Head of caudate nucleus (tissue), 42 donors: Measurements from ENCODE around the gene GUCY1A1.
A peak's percentile ranks its signal among the peaks of the same experiment; 100 is the strongest.
"Not testable (repeated sequence)": the region's sequence is repeated elsewhere in the genome, so short reads cannot be mapped to it uniquely, and the experiment has no call there.

Experiments
- DNase-seq, 42 donors: peaks; one replicate each; pipeline versions ENCODE4 v3.0.0 to v3.0.0-alpha.2; 2020 to 2021; ENCODE audit warnings: mixed read lengths in 7 of 42
- intact Hi-C: fragments of 100-400 bp; cut with DNase I; formaldehyde crosslinking; loops from one replicate; pipeline ENCODE4 v1.15.0; 2022

The GUCY1A1 gene

GRCh38 chr4:155666344-155667221 is at the start of gene GUCY1A1:
GUCY1A1 (plus strand) TSS chr4:155666848; CDS start chr4:155696868, 30,020 bp downstream.
- intact Hi-C loops = no loop called here

GRCh38 chr4:155617296-155617695 is 49.4 kb upstream of the GUCY1A1 start:
- no peak for DNase-seq
- intact Hi-C loops = no loop called here

More at GRCh38 chr4:155666344-155667221, at the start of gene GUCY1A1:
- DNase-seq = peak in 38 of 42 donors; percentile 7 to 66 (median 26)

GRCh38 chr4:155618183-155618838 is 48.3 kb upstream of the GUCY1A1 start:
- intact Hi-C loops = no loop called here
- no peak for DNase-seq

GRCh38 chr4:155620637-155621036 is 46.0 kb upstream of the GUCY1A1 start:
- DNase-seq = no peak
- intact Hi-C loops = no loop called here

GRCh38 chr4:155624478-155624877 is 42.2 kb upstream of the GUCY1A1 start:
- no peak for DNase-seq
- intact Hi-C loops = no loop called here

GRCh38 chr4:155626561-155626960 is 40.1 kb upstream of the GUCY1A1 start:
- intact Hi-C loops = no loop called here
- DNase-seq = no peak

GRCh38 chr4:155629183-155629825 is 37.3 kb upstream of the GUCY1A1 start:
- peak in 6 of 42 donors; percentile 8 to 46 (median 16) for DNase-seq
- intact Hi-C loops = no loop called here

GRCh38 chr4:155629956-155630355 is 36.7 kb upstream of the GUCY1A1 start:
- no peak for DNase-seq
- intact Hi-C loops = no loop called here

GRCh38 chr4:155632310-155632840 is 34.3 kb upstream of the GUCY1A1 start:
- no peak for DNase-seq

GRCh38 chr4:155638195-155638965 is 28.3 kb upstream of the GUCY1A1 start:
- DNase-seq = no peak
- intact Hi-C loops = no loop called here

More at GRCh38 chr4:155632310-155632840, 34.3 kb upstream of the GUCY1A1 start:
- intact Hi-C loops = no loop called here

- DNase-seq = peak in 1 of 42 donors; percentile 4
- intact Hi-C loops = no loop called here
Measured at GRCh38 chr4:155639704-155640523, 26.7 kb upstream of the GUCY1A1 start.

- no peak for DNase-seq
- intact Hi-C loops = no loop called here
Measured at GRCh38 chr4:155640751-155641150, 25.9 kb upstream of the GUCY1A1 start.

- no peak for DNase-seq
- intact Hi-C loops = no loop called here
Measured at GRCh38 chr4:155643087-155643486, 23.6 kb upstream of the GUCY1A1 start.

- DNase-seq = no peak
- intact Hi-C loops = no loop called here
Measured at GRCh38 chr4:155646001-155646400, 20.6 kb upstream of the GUCY1A1 start.

GRCh38 chr4:155650785-155651184 is 15.9 kb upstream of the GUCY1A1 start:
- intact Hi-C loops, DNase-seq: not testable (repeated sequence)

- intact Hi-C loops = no loop called here
- DNase-seq = no peak
Measured at GRCh38 chr4:155653052-155653451, 13.6 kb upstream of the GUCY1A1 start.

- intact Hi-C loops = no loop called here
- no peak for DNase-seq
Measured at GRCh38 chr4:155656025-155656424, 10.6 kb upstream of the GUCY1A1 start.

- intact Hi-C loops = no loop called here
Measured at GRCh38 chr4:155657169-155657568, 9.5 kb upstream of the GUCY1A1 start.

More at GRCh38 chr4:155657169-155657568, 9.5 kb upstream of the GUCY1A1 start:
- no peak for DNase-seq
